Measurements from ENCODE around the gene GOLGA6L26. TPM values are rescaled to one million over a fixed set of nuclear protein-coding genes. Genes with fewer than 3 reads are reported as not detected.
"Not testable (repeated sequence)": the region's sequence is repeated elsewhere in the genome, so short reads cannot be mapped to it uniquely, and the experiment has no call there.

The GOLGA6L26 gene
- not detected in 2 replicates for total RNA-seq

DNA sequence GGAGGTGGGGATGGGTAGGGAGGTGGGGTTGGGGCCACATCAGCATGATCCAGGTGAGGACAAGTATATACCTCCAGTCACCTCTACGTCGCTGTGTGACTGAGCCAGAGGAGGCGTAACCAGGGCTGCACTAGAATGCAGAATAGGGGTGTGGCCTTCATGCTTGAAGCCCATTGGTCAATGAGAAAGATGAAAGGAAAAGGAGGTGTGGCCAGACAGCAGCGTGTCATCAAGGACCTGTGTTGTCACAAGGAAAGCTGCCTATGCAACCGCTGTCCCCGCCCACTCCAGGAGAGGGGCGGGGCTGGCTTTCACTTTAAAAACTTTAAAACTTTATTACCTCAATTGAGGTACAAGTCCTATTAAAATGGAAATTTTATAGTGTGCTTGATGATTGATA is at the start of gene GOLGA6L26:
Gene GOLGA6L26 (minus strand): TSS at position 101 of the 400 bp plus-strand sequence. CDS start 61 bp downstream, at position 40.
- not testable (repeated sequence) for DNase-seq (ENCODE audit: low read depth, low spot score)

DNA sequence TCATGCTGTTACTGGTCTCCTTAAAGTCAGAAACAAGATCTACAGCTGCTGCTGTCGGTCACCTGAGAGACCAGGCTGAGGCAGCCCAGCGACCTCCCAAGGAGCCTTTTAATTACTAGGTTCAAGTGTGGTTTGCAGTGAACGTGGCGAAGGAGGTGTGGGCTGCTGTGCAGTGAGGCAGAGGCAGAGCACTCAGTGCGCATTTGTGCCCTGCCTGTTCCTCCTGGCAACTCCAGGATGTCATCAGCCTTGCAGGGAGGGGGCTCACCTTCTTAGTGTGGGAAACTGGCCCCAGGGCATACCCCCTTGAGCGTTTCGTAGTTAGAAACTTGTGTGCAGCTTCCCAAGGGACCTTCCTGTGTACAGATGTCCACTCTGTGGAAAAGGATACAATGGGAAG is 47.2 kb upstream of the GOLGA6L26 start:
- DNase-seq (ENCODE audit: low read depth, low spot score): not testable (repeated sequence)

DNA sequence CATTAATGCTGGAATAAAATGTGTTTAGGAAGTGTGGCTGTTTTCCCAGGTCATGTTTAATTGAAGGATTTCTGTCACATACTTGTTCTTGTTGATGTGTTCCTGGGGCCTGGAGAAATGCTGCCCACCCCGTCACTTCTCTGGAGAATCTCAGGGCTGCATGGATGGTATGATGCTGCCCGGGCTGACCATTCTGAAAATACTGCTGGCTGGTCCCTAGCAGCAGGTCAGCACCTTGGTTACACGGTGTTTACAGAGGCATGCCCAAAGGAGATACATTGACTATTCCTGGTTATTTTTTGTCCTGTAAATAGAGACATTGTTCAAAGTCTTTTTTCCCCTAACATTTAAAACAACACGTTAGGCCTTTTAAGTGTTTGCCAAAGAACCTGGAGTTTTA is 46.7 kb upstream of the GOLGA6L26 start:
- not testable (repeated sequence) for DNase-seq (ENCODE audit: low read depth, low spot score)

- not testable (repeated sequence) for DNase-seq (ENCODE audit: low read depth, low spot score)
Measured at GRCh38 chr15:23378946-23379345, 45.0 kb upstream of the GOLGA6L26 start.

DNA sequence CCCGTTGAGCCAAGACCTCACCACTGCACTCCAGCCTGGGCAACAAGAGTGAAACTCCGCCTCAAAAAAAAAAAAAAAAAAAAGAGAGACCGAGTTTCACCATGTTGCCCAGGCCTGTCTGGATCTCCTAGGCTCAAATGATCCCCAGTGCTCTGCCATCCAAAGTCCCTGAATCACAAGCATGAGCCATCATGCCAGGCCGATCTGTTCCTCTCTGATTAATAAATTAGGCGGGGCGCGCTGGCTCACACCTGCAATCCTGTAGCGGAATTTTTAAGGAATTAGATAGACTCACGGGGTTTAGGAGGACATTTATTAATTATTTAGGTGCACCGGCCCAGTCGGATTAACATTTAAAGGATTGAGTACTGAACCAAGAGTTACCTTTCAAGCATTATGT is 40.2 kb upstream of the GOLGA6L26 start:
- DNase-seq (ENCODE audit: low read depth, low spot score): not testable (repeated sequence)

DNA sequence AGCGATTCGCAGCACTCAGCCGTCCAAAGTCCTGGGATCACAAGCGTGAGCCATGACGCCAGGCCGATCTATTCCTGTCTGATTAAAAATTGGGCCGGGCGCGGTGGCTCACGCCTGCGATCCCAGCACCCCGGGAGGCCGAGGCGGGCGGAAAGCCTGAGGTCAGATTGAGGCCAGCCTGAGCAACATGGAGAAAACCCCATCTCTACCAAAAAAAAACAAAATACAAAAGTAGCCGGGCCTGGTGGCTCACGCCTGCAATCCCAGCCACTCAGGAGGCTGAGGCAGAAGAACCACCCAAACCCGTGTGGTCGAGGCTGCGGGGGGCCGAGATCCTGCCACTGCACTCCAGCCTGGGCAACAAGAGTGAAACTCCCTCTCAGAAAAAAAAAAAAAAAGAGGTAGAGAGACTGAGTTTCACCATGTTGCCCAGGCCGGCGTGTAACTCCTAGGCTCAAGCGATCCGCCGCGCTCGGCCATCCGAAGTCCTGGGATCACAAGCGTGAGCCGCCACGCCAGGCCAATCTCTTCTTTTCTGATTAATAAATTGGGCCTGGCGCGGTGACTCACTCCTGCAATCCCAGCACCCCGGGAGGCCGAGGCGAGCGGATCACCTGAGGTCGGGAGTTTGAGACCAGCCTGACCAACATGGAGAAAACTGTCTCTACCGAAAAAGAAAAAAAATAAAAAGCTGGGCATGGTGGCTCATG is 39.0 kb upstream of the GOLGA6L26 start:
- DNase-seq (ENCODE audit: low read depth, low spot score): not testable (repeated sequence)

DNA sequence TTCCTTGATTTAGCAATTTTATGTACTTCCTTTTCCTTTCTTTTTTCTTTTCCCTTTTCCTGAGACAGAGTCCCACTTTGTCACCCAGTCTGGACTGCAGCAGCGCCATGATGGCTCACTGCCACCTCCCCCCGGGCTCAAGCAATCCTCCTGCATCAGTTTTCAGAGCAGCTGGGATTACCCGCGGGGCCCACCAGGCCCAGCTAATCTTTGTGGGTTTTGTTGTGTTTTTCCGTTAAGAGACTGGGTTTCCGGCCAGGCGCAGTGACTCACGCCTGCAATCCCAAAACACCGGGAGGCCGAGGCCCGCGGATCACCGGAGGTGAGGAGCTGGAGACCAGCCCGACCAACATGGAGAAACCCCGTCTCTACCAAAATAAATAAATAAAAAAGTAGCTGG is 38.3 kb upstream of the GOLGA6L26 start:
- no peak for DNase-seq (ENCODE audit: low read depth, low spot score)

DNA sequence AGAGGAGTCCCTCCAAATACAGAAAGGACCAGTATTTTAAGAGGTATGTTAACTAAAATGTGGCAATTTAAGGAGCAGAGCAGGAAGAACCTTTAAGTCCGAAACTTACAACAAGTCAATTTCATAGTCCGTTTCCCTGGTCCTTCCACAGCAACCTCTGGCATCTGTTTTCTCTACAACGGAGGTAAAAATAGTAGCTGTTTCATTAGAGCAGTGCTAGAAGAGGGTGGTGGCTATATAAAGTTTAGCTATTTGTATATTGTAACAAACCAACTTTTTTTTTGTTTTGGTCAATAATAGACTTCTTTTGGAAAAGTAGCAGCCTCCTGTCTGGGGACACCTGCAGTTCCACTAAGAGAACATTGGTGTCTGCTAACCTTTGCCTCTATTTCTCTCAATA is 37.9 kb upstream of the GOLGA6L26 start:
- DNase-seq (ENCODE audit: low read depth, low spot score): not testable (repeated sequence)

DNA sequence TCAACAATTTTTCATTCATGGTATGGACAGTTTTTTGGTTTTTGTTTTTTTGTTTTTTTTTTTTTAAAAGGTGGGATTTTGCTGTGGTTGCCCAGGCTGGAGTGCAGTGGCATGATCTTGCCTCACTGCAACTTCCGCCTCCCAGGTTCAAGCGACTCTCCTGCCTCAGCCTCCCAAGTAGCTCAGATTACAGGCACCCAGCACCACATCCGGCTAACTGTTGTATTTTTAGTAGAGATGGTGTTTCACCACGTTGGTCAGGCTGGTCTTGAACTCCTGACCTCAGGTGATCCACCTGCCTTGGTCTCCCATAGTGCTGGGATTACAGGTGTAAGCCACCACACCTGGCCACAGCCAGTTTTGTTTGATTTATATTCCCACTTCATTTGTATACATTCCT is 37.1 kb upstream of the GOLGA6L26 start:
- DNase-seq (ENCODE audit: low read depth, low spot score): not testable (repeated sequence)

DNA sequence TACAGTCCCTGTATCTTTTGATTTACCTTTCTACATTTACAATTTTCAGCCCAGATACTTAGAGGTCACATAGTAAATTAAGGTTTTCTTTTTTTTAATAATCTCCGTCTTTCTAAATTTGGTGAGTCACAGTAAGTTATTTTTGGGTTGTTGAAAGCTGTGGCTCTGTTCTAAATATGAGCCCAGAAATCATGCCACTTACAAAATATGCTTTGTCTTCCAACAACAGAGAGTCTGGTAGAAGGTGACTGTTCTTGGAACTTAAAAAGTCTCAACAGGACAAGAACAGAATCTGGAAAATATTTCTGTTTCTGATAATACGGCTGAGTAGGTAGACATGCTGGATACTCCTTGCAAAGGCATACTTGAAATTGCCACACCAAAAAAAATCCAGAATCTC is 36.6 kb upstream of the GOLGA6L26 start:
- DNase-seq (ENCODE audit: low read depth, low spot score): no peak

DNA sequence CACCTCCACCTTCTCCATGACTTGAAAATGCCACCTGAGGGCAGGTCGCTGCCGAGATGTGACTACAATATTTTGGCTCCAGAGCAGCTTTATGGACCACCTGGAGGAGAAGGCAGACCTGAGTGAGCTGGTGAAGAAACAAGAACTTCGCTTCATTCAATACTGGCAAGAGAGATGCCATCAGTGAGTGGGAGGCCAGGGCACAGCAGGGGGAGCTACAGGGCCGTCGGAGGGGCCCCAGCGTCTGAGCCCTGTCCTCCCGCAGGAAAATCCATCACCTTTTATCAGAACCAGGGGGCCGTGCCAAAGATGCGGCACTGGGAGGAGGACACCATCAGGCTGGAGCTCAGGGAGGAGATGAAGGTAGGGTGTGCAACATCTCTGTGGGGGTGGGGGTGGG is 30.3 kb upstream of the GOLGA6L26 start:
- not testable (repeated sequence) for DNase-seq (ENCODE audit: low read depth, low spot score)

GRCh38 chr15:23362622-23363021 is 28.6 kb upstream of the GOLGA6L26 start:
- DNase-seq (ENCODE audit: low read depth, low spot score): not testable (repeated sequence)

DNA sequence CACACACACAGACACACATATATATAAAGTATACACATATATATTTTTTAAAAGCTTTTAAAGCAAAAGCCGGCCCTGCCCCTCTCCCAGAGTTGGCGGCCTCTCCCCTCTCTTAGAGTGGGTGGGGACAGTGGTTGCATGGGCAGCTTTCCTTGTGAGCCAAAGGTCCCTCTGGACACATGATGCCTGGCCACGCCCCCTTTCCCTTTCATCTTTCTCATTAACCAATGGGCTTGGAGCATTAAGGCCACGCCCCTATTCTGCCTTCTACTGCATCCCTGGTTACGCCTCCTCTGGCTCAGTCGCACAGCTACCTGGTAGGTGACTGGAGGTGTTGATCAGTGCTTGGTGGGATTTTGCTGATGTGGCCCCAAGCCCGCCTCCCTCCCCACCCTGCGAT is 20.5 kb upstream of the GOLGA6L26 start, which contains the start of gene GOLGA8S:
Gene GOLGA8S (plus strand): TSS at position 301 of the 400 bp plus-strand sequence. CDS start 62 bp downstream, at position 363.
- not testable (repeated sequence) for DNase-seq (ENCODE audit: low read depth, low spot score)

DNA sequence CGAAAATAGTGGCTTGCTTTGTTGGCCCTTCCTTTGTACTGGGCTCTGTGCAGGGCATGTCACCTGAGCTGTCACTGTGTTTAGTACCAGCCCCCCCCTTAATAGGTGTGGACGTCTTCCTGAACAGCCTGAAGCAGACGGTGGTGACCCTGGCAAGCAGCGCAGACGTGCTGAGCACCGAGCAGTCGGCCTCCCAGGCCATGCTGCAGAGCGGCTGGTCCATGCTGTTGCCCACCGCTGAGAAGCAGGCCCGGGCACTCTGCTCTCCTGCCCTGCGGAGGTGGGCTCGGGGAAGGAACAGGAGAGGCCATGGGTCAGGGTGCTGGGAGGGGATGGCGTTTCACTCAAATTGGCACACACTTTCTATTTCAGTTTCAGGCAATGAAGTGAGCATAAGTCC is 22.8 kb downstream of the GOLGA6L26 start:
- DNase-seq (ENCODE audit: low read depth, low spot score): not testable (repeated sequence)

DNA sequence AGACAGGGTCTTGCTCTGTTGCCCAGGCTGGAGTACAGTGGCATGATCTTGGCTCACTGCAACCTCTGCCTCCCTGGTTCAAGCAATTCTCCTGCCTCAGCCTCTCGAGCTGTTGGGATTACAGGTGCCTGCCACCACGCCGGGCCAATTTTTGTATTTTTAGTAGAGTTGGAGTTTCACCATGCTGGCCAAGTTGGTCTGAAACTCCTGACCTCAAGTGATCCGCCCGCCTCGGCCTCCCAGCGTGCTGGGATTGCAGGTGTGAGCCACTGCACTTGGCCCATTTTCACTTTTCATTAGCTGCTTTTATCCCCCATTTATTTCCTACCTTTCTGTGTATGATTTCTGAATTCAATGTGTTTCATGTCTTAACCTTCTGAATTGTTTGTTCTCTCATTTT is 28.1 kb downstream of the GOLGA6L26 start:
- not testable (repeated sequence) for DNase-seq (ENCODE audit: low read depth, low spot score)

- DNase-seq (ENCODE audit: low read depth, low spot score): not testable (repeated sequence)
Measured at GRCh38 chr15:23304805-23305204, 29.2 kb downstream of the GOLGA6L26 start.

DNA sequence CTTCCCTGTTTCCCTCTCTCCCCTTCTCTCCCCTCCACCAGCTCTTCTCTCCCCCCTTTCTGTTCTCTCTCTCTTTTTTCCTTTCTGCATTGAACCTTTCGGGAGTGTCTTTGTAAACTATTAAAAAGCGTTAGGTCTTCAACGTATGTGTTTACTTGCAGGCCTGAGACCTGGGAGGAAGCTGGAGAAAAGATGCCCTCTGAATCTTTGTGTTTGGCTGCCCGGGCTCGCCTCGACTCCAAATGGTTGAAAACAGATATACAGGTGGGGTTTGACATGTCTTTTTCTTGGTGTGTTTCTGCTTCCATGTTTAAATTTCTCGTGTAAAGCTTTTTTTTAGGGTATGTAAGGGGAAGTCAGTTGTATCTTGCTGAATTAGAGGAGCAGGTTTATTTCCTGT is 29.7 kb downstream of the GOLGA6L26 start:
- not testable (repeated sequence) for DNase-seq (ENCODE audit: low read depth, low spot score)

GRCh38 chr15:23303654-23304053 is 30.3 kb downstream of the GOLGA6L26 start:
- DNase-seq (ENCODE audit: low read depth, low spot score): not testable (repeated sequence)

DNA sequence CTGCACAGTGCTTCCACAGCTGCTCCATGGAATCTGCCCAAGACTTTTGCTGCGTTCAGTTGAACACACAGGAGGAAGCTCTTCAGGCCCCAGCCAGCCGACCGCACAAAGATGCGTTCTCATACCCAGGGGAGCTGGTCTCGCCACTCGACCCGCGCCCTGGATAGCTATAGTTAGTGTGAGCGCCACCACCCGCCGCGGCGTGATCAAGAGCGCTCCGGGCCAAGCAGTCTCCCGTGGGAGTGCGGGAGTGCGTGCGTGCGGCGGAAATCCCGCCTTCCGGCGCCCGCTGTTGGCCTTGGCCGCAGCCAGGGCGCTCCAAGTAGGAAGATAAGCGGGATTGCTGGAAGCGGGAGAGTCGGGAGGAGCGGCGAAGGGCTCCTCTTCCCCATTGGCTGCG is 30.8 kb downstream of the GOLGA6L26 start:
- not testable (repeated sequence) for DNase-seq (ENCODE audit: low read depth, low spot score)
